Fibroblast of mammary gland (primary cell): ENCODE results near the gene PADI2.

Source experiments
- DNase-seq: peaks from one replicate; pipeline ENCODE4 v3.0.0-alpha.2; 2010; ENCODE audit warnings: low read depth
- H3K4me3 ChIP-seq: 2 replicates; pipeline ENCODE4 v1.5.1; 2011; ENCODE audit warnings: low read depth, mild to moderate bottlenecking, low read length, moderate library complexity; ENCODE audit not compliant: control insufficient read depth
- TF ChIP-seq, protein P1 (sequence below): conservative IDR thresholded peaks from 2 replicates; pipeline ENCODE4 v1.5.1; 2011; ENCODE audit warnings: low read depth, low read length, inconsistent platforms; ENCODE audit not compliant: control insufficient read depth, insufficient read depth

PADI2 gene

DNA sequence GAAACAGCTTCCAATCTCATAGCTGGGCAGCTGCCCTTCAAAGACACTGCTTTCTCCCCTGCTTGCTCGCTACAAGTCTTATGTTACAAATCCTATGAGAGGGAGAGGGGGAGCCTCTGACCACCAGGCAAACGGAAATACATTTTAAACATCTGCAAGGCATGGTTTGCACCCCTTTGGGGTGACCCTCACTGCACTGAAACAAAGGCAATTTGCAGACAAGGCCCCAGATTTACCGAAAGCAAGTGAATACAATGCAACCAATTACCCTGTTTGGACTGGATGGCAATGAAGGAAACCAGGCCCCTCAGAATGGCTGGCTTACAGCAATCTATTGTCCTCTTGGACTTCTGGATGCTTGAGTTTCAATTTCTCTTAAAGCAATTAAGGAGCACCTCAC is 95.7 kb downstream of the PADI2 start:
- no peak overlapping the region for H3K4me3 ChIP-seq
- TF ChIP-seq, protein P1, sequence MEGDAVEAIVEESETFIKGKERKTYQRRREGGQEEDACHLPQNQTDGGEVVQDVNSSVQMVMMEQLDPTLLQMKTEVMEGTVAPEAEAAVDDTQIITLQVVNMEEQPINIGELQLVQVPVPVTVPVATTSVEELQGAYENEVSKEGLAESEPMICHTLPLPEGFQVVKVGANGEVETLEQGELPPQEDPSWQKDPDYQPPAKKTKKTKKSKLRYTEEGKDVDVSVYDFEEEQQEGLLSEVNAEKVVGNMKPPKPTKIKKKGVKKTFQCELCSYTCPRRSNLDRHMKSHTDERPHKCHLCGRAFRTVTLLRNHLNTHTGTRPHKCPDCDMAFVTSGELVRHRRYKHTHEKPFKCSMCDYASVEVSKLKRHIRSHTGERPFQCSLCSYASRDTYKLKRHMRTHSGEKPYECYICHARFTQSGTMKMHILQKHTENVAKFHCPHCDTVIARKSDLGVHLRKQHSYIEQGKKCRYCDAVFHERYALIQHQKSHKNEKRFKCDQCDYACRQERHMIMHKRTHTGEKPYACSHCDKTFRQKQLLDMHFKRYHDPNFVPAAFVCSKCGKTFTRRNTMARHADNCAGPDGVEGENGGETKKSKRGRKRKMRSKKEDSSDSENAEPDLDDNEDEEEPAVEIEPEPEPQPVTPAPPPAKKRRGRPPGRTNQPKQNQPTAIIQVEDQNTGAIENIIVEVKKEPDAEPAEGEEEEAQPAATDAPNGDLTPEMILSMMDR, result peak; percentile 12
- DNase-seq, result no peak

- no peak for DNase-seq
- H3K4me3 ChIP-seq, result no peak overlapping the region
- TF ChIP-seq, protein P1, result no peak
Measured at GRCh38 chr1:17023102-17023501, 96.1 kb downstream of the PADI2 start.

DNA sequence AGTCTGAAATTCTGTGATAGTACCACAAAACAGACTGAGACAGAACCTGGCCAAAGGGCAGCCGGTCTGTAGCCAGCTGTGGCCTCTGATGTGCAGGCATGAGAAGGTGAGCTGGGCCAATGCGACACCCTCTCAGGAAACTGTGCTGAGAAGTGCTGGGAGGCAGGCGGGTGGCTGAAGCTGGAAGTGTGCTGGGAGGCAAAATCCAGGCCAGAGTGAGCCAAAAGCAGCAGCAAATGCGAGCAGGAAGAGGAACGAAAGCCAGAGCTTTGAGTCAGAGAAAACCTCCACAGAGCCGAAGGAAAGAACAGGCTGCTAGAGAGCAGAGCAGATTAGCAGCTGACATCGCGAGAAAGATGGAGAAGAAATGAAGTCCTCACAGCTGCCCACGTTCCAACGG is 97.4 kb downstream of the PADI2 start:
- no peak overlapping the region for H3K4me3 ChIP-seq
- TF ChIP-seq, protein P1, result no peak
- DNase-seq, result no peak

DNA sequence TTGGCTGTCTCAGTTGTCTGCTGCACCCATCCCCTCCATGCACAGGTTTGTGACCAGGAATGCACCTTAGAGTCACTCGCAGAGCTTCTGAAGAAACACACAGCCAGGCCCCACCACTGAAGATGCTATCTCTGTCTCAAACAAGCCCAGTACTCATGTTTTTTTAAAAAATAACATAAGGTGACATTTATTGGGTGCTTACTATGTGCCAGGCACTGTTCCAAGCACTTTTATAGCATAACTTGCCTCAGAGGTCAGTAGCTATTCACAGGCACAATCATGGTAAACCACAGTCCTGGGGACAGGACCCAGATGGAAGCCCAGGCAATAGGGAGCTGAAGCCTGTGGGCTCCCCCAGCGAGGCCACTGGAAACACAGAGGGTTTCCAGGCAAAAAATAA is 98.7 kb downstream of the PADI2 start:
- H3K4me3 ChIP-seq, result no peak overlapping the region
- no peak for DNase-seq
- TF ChIP-seq, protein P1, result no peak

DNA sequence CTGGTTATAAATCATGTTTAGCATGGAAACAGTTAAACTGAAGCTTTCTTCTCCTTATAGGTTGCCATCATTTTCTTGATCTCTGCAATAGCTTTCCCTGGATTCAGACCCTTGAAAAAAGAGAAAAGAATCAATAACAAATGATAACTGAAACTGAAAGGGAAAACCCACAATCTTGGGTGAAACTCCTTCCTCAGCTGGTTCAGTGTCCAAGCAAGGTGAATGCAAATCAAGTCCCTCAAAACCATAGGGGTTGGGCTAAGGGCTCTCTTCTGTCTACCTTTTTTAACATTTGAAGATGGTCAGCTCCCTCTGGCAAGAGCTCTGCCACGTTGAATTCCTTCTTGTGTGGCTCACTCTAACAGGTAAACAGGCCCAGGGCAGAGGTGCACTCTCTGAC is 100.4 kb downstream of the PADI2 start:
- DNase-seq, result no peak
- H3K4me3 ChIP-seq, result no peak overlapping the region
- TF ChIP-seq, protein P1, result no peak

DNA sequence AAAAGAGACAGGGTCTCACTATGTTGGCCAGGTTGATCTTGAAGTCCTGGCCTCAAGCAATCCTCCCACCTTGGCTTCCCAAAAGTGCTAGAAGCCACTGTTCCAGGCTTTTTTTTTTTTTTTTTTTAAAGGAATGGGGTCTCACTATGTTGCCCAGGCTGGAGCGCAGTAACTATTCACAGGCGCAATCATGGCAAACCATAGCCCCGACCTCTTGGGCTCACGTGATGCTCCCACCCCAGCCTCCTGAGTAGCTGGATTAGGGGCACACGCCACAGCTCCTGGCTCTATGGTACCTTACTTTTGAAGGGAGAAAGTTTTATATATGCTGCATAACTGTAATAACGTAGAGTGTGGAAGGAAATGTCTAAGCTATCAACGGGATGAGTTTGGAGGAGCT is 101.8 kb downstream of the PADI2 start:
- no peak for DNase-seq
- no peak overlapping the region for H3K4me3 ChIP-seq
- TF ChIP-seq, protein P1, result no peak
